GM12878 (cell line): ENCODE data around the gene ACSF2. TPM values are rescaled to one million over a fixed set of nuclear protein-coding genes. Genes with fewer than 3 reads are reported as not detected.

Experiments
- ATAC-seq: fragments of 200-7000 bp; cut with Tn5 transposase; 3 replicates; pipeline ENCODE4 v1.9.1; 2020; ENCODE audit warnings: mild to moderate bottlenecking, moderate library complexity
- BruUV-seq: library from RNA; stranded (reverse); fragments of 400-500 nt; replicated peaks from 2 replicates; lab custom pipeline; 2021; lab: Mats Ljungman, UMichigan
- CTCF ChIA-PET: fragments of 300-600 bp; sonication (Branson Sonifier 250); formaldehyde crosslinking; extraction: SDS; loops from one replicate; lab custom pipeline; 2021; ENCODE audit warnings: inconsistent platforms; lab: Yijun Ruan, JAX
- POLR2A ChIA-PET: fragments of 350-600 bp; formaldehyde crosslinking; extraction: SDS; loops from one replicate; lab custom pipeline; 2021; ENCODE audit warnings: inconsistent platforms; lab: Charles Lee
- RAD21 ChIA-PET: fragments of 300-600 bp; sonication (Branson Sonifier 250); formaldehyde crosslinking; loops from one replicate; lab custom pipeline; 2023; ENCODE audit warnings: antibody characterized with exemption; ENCODE audit not compliant: unreplicated experiment; lab: Charles Lee
- SMC1A ChIA-PET: fragments of 300-600 bp; sonication (Branson Sonifier 250); formaldehyde crosslinking; loops from one replicate; lab custom pipeline; 2023; ENCODE audit not compliant: unreplicated experiment, uncharacterized antibody; lab: Charles Lee
- DNase-seq: peaks from one replicate; pipeline ENCODE4 v3.0.0-alpha.2; 2011; ENCODE audit warnings: low read depth, low spot score
- FAIRE-seq: peaks from 3 replicates; lab custom pipeline; 2011; peaks lifted over from hg19 to GRCh38; lab: Jason Lieb, UNC
- H2AFZ ChIP-seq: 2 replicates; pipeline ENCODE4 v1.6.0; 2011; ENCODE audit warnings: low read depth, low read length, control low read depth; ENCODE audit not compliant: control insufficient read depth
- H3K27ac ChIP-seq: 2 replicates; pipeline ENCODE4 v1.5.1; 2011; ENCODE audit warnings: control low read depth; ENCODE audit not compliant: control insufficient read depth, insufficient read depth
- H3K27me3 ChIP-seq, 2 experiments: replicated peaks in 1 of 2; 2 replicates each; pipeline versions ENCODE4 v1.6.0 to v1.6.1; 2011; ENCODE audit warnings: low read length in 1 of 2; ENCODE audit not compliant: control insufficient read depth in 2 of 2, insufficient read depth in 2 of 2
- H3K36me3 ChIP-seq, 2 experiments: 2 replicates each; pipeline ENCODE4 v1.5.1; 2011; ENCODE audit warnings: low read length in 1 of 2; ENCODE audit not compliant: control insufficient read depth in 2 of 2, insufficient read depth in 2 of 2
- H3K4me1 ChIP-seq: 2 replicates; pipeline ENCODE4 v1.6.1; 2011; ENCODE audit warnings: mild to moderate bottlenecking, low read length, moderate library complexity, mixed read lengths; ENCODE audit not compliant: control insufficient read depth, insufficient read depth
- H3K4me2 ChIP-seq: 2 replicates; pipeline ENCODE4 v1.6.0; 2011; ENCODE audit warnings: control low read depth; ENCODE audit not compliant: control insufficient read depth, insufficient read depth
- H3K4me3 ChIP-seq: fragments of 200-600 bp; sonication (generic); 2 replicates; pipeline ENCODE4 v1.5.1; 2016
- H3K79me2 ChIP-seq: 2 replicates; pipeline ENCODE4 v1.6.0; 2011; ENCODE audit warnings: low read length; ENCODE audit not compliant: control insufficient read depth, insufficient read depth
- H3K9ac ChIP-seq: 2 replicates; pipeline ENCODE4 v1.8.0; 2011; ENCODE audit warnings: low read length, control low read depth, mixed read lengths; ENCODE audit not compliant: control insufficient read depth, insufficient read depth
- H3K9me3 ChIP-seq: replicated peaks from 3 replicates; pipeline ENCODE4 v1.5.1; 2011; ENCODE audit warnings: mild to moderate bottlenecking, low read length; ENCODE audit not compliant: control insufficient read depth, insufficient read depth
- H4K20me1 ChIP-seq: 2 replicates; pipeline ENCODE4 v1.6.0; 2011; ENCODE audit not compliant: control insufficient read depth, insufficient read depth
- BCLAF1 ChIP-seq: fragments of 450-650 bp; IDR thresholded peaks from 2 replicates; pipeline ENCODE4 v1.6.1; 2017; ENCODE audit warnings: antibody characterized with exemption, mild to moderate bottlenecking, moderate library complexity
- CHD1 ChIP-seq: IDR thresholded peaks from 2 replicates; pipeline ENCODE4 v1.6.1; 2012; ENCODE audit warnings: low read depth, low read length, improper control_type of control experiment
- IRF4 ChIP-seq: IDR thresholded peaks from 2 replicates; pipeline ENCODE4 v1.6.1; 2011; ENCODE audit warnings: low read depth, low read length
- SUPT20H ChIP-seq: IDR thresholded peaks from 2 replicates; pipeline ENCODE4 v1.6.1; 2011; ENCODE audit warnings: low read depth, mild to moderate bottlenecking, low read length, moderate library complexity, borderline replicate concordance; ENCODE audit not compliant: control insufficient read depth
- TBL1XR1 ChIP-seq: IDR thresholded peaks from 2 replicates; pipeline ENCODE4 v1.6.1; 2012; ENCODE audit warnings: low read depth, low read length, improper control_type of control experiment
- TCF12 ChIP-seq: IDR thresholded peaks from 2 replicates; pipeline ENCODE4 v1.6.1; 2011; ENCODE audit warnings: low read depth, mild to moderate bottlenecking, low read length
- TCF3 ChIP-seq: IDR thresholded peaks from 2 replicates; pipeline ENCODE4 v1.6.1; 2012; ENCODE audit warnings: low read depth, mild to moderate bottlenecking, low read length, borderline replicate concordance; ENCODE audit not compliant: insufficient read depth
- WGBS: methylation state at CpG from one replicate; pipeline ENCODE4 v1.1.6; 2016; ENCODE audit warnings: low lambda C conversion rate; ENCODE audit not compliant: insufficient replicate concordance, insufficient coverage; ENCODE audit errors: missing lambda C conversion rate; 5-methylcytosine and 5-hydroxymethylcytosine counted together
- in situ Hi-C: fragments of 300-500 bp; cut with MboI; formaldehyde crosslinking; loops from 9 replicates; pipeline ENCODE4 v1.14.3; 2018; ENCODE audit warnings: mixed read lengths
- intact Hi-C: fragments of 100-400 bp; cut with micrococcal nuclease; formaldehyde crosslinking; loops from one replicate; pipeline ENCODE4 v1.14.2; 2022; ENCODE audit not compliant: unreplicated experiment
- polyA plus RNA-seq, 11 experiments: library from polyadenylated mRNA; depleted of rRNA in 4 of 11; unstranded in 6 of 11; stranded (reverse) in 5 of 11; fragments of >200 nt; fragmentation: Nextera tagmentation in 4 of 11; fragmentation: Illumina TruSeq in 1 of 11; extraction: Ambion mirVana in 4 of 11; extraction: Trizol in 1 of 11; gene quantifications; 1 replicate in 1 of 11; 2 replicates in 10 of 11; pipeline versions ENCODE4 v1.2.1 to v1.2.3, GENCODE V29; 2011 to 2016; ENCODE audit warnings: inconsistent platforms in 2 of 11, missing spikeins in 2 of 11, low read depth in 1 of 11
- total RNA-seq, 4 experiments: library from RNA; depleted of rRNA in 3 of 4; stranded (reverse); fragments of >200 nt in 3 of 4; fragmentation: Illumina TruSeq in 1 of 4; extraction: Trizol in 1 of 4; gene quantifications; 2 replicates each; pipeline versions ENCODE4 v1.2.1 to v1.2.3, GENCODE V29; 2013 to 2021

ACSF2 gene
- total and polyA plus RNA-seq, 10 of the 15 experiments (the other 5 are each of a cell fraction or from before 2014, with no cell fraction given) = 7.1 to 32.8 (median 16.8) TPM

GRCh38 chr17:50430821-50431618 is 5.0 kb downstream of the ACSF2 start:
- ChIA-PET RAD21 (interaction anchor here (0.6 to 1.2 kb wide), 3 partner anchors 20 to 261 kb away, joined by 3 to 4 read pairs (median 3); no protein-coding TSS in a partner anchor), CTCF (interaction anchor here (0.9 to 4.6 kb wide), 5 partner anchors 9 to 69 kb away, joined by 4 to 24 read pairs (median 6); partner anchors contain the start of genes LRRC59 and RSAD1), POLR2A (interaction anchor here (0.6 to 1.4 kb wide), 3 partner anchors 9 to 294 kb away, joined by 3 to 4 read pairs (median 4); partner anchors contain the start of gene LRRC59), SMC1A (interaction anchor here (1.1 to 2.8 kb wide), 4 partner anchors 10 to 40 kb away, joined by 3 to 10 read pairs (median 4); no protein-coding TSS in a partner anchor)
- intact Hi-C loops (no loop called here), in situ Hi-C loops (no loop called here)
- H3K79me2 ChIP-seq = peaks cover 6% of the 10 kb centered on the region
- no peak overlapping the region for H3K4me3 ChIP-seq
- WGBS = 69% methylated on average over 4 of the region's 4 CpGs
- FAIRE-seq (no peak), DNase-seq (no peak), ATAC-seq (no peak)
- no peaks in the 10 kb centered on the region for H3K36me3 ChIP-seq
- no peaks in the 10 kb centered on the region for H3K27me3 ChIP-seq
- H4K20me1 ChIP-seq = no peaks in the 10 kb centered on the region
- BruUV-seq = no TSS peak
- H3K9me3 ChIP-seq = no peaks in the 10 kb centered on the region
- H2AFZ ChIP-seq = no peak overlapping the region
- TF ChIP-seq CHD1 = no peak
- no peak for TF ChIP-seq TBL1XR1
- no peak overlapping the region for H3K9ac ChIP-seq
- no peak overlapping the region for H3K27ac ChIP-seq
- peaks cover 8% of the 10 kb centered on the region for H3K4me1 ChIP-seq
- H3K4me2 ChIP-seq = no peak overlapping the region

- no TSS peak for BruUV-seq
- H3K4me3 ChIP-seq = no peak overlapping the region
- intact Hi-C loops (no loop called here), in situ Hi-C loops (no loop called here)
- ChIA-PET CTCF (interaction anchor here (2.0 to 4.6 kb wide), 2 partner anchors 35 to 70 kb away, joined by 6 to 24 read pairs; partner anchors contain the start of gene LRRC59), POLR2A (interaction anchor here (1.4 kb wide), 1 partner anchor 35 kb away, joined by 4 read pairs; the partner anchor contains the start of gene LRRC59), RAD21 (no interaction called here), SMC1A (interaction anchor here (1.1 to 2.8 kb wide), 3 partner anchors 11 to 41 kb away, joined by 3 to 10 read pairs (median 4); no protein-coding TSS in a partner anchor)
- H3K4me2 ChIP-seq = no peak overlapping the region
- H2AFZ ChIP-seq = no peak overlapping the region
- no peaks in the 10 kb centered on the region for H4K20me1 ChIP-seq
- ATAC-seq = no peak
- WGBS = 48% methylated on average over 4 of the region's 4 CpGs
- no peak for FAIRE-seq
- no peaks in the 10 kb centered on the region for H3K27me3 ChIP-seq
- TF ChIP-seq BCLAF1 = no peak
- no peak for TF ChIP-seq TCF12
- TF ChIP-seq SUPT20H = no peak
- no peak for TF ChIP-seq IRF4
- TF ChIP-seq TCF3 = no peak
- peaks cover 2% of the 10 kb centered on the region for H3K79me2 ChIP-seq
- DNase-seq = no peak
- H3K36me3 ChIP-seq = no peaks in the 10 kb centered on the region
- no peak overlapping the region for H3K27ac ChIP-seq
- no peaks in the 10 kb centered on the region for H3K9me3 ChIP-seq
- peaks cover under 1% of the 10 kb centered on the region; the same call in 1 of the 2 replicates for H3K4me1 ChIP-seq
- no peak overlapping the region for H3K9ac ChIP-seq
These were observed 6.2 kb downstream of the ACSF2 start for GRCh38 chr17:50432125-50432762.
